Neural cell (in vitro differentiated cells): ENCODE data around the gene EIF3CL. TPM values are rescaled to one million over a fixed set of nuclear protein-coding genes. Genes with fewer than 3 reads are reported as not detected.
"Not testable (repeated sequence)": the region's sequence is repeated elsewhere in the genome, so short reads cannot be mapped to it uniquely, and the experiment has no call there.

Experiments
- H2AFZ ChIP-seq: fragments of 200-600, 300-800 bp; sonication (generic), shearing (Covaris generic); 2 replicates; pipeline ENCODE4 v1.6.0; 2014; ENCODE audit warnings: low read depth, mild to moderate bottlenecking, antibody characterized with exemption, low read length, moderate library complexity
- H3F3A ChIP-seq: fragments of 200-600 bp; shearing (Covaris generic); 2 replicates; pipeline ENCODE4 v1.6.1; 2016; ENCODE audit warnings: mild to moderate bottlenecking, moderate library complexity, mixed read lengths, antibody characterized with exemption, low read length; ENCODE audit not compliant: insufficient read depth, poor library complexity, severe bottlenecking
- H3K27ac ChIP-seq: fragments of 200-600, 300-800 bp; sonication (generic), shearing (Covaris generic); 2 replicates; pipeline ENCODE4 v1.5.1; 2014; ENCODE audit warnings: mild to moderate bottlenecking, low read length, moderate library complexity
- H3K27me3 ChIP-seq: fragments of 300-800, 200-600 bp; sonication (generic), shearing (Covaris generic); 2 replicates; pipeline ENCODE4 v1.6.0; 2014; ENCODE audit warnings: mild to moderate bottlenecking, low read depth, low read length, moderate library complexity; ENCODE audit not compliant: insufficient read depth
- H3K36me3 ChIP-seq: fragments of 300-800, 200-600 bp; sonication (generic), shearing (Covaris generic); 2 replicates; pipeline ENCODE4 v1.5.1; 2014; ENCODE audit warnings: mild to moderate bottlenecking, antibody characterized with exemption, low read length, moderate library complexity; ENCODE audit not compliant: insufficient read depth
- H3K4me2 ChIP-seq: fragments of 300-800, 200-600 bp; sonication (generic), shearing (Covaris generic); 2 replicates; pipeline ENCODE4 v1.6.0; 2014; ENCODE audit warnings: mild to moderate bottlenecking, low read length
- H3K4me3 ChIP-seq: fragments of 300-800, 200-600 bp; sonication (generic), shearing (Covaris generic); 2 replicates; pipeline ENCODE4 v1.5.1; 2014; ENCODE audit warnings: mild to moderate bottlenecking, low read length, moderate library complexity
- H3K79me2 ChIP-seq: fragments of 200-600 bp; shearing (Covaris generic); replicated peaks from 2 replicates; pipeline ENCODE4 v1.6.0; 2014; ENCODE audit warnings: mild to moderate bottlenecking, low read length, moderate library complexity; ENCODE audit not compliant: insufficient read depth
- H3K9ac ChIP-seq: fragments of 300-800, 200-600 bp; sonication (generic), shearing (Covaris generic); 2 replicates; pipeline ENCODE4 v1.6.1; 2016; ENCODE audit warnings: mild to moderate bottlenecking, low read length, mixed read lengths
- H3K9me2 ChIP-seq: fragments of 200-600 bp; shearing (Covaris generic); 2 replicates; pipeline ENCODE4 v1.6.1; 2016; ENCODE audit warnings: mild to moderate bottlenecking, low read length, mixed read lengths; ENCODE audit not compliant: insufficient read depth
- H3K9me3 ChIP-seq: fragments of 200-600, 300-800 bp; sonication (generic), shearing (Covaris generic); 2 replicates; pipeline ENCODE4 v1.6.1; 2016; ENCODE audit warnings: mild to moderate bottlenecking, mixed run types, low read length, moderate library complexity, mixed read lengths
- H4K20me1 ChIP-seq: fragments of 200-600 bp; shearing (Covaris generic); 2 replicates; pipeline ENCODE4 v1.6.1; 2016; ENCODE audit warnings: mild to moderate bottlenecking, mixed run types; ENCODE audit not compliant: insufficient read depth
- polyA plus RNA-seq: library from polyadenylated mRNA; depleted of rRNA; stranded (reverse); fragments of >200 nt; gene quantifications from 2 replicates; pipeline ENCODE4 v1.2.3, GENCODE V29; 2014

Gene EIF3CL
- polyA plus RNA-seq, 1 donor from 2014 or later = 22.3 TPM

DNA sequence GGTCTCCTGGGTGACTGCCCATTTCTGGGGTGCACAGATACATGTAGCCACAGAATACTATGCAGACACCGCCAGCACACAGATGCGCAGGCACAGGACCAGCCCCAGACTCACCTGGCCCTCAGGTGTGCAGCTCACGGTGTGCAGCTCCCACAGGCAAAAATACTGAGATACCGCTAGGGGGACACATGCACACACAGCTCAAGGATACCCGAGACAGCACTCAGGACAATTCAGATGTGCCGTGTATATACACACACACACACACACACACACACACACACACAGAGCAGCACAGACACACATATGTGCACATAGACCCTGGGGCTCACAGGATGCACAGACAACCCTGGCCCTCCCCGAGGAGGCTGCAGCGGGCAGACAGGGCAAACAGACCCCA lies 28.5 kb downstream of the EIF3CL start:
- H4K20me1 ChIP-seq, H3K9me2 ChIP-seq, H3F3A ChIP-seq, H3K9ac ChIP-seq, H3K79me2 ChIP-seq, H2AFZ ChIP-seq, H3K9me3 ChIP-seq, H3K27ac ChIP-seq, H3K36me3 ChIP-seq, H3K27me3 ChIP-seq, H3K4me2 ChIP-seq, H3K4me3 ChIP-seq: not testable (repeated sequence)

DNA sequence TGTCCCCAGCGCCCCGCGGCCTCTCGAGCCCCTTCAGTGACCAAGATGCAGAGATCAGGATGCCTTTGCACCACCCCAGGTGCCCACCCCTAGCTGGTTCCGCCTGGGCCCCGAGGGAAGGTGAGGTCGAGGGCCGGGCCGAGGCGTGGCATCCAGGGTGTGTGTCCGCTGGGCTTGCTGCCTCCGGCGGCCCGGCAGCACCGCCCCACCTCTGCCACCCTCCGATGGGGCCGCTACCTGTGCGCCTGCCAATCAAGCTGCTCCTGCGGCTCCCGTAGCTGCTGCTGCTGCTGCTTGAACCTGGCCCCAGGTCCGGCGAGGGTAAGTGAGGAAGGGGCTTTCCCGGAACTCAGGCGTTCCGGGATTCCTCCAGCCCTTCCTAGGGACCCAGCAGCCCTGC lies 29.4 kb downstream of the EIF3CL start:
- not testable (repeated sequence) for H3K9me3 ChIP-seq, H3K9ac ChIP-seq

DNA sequence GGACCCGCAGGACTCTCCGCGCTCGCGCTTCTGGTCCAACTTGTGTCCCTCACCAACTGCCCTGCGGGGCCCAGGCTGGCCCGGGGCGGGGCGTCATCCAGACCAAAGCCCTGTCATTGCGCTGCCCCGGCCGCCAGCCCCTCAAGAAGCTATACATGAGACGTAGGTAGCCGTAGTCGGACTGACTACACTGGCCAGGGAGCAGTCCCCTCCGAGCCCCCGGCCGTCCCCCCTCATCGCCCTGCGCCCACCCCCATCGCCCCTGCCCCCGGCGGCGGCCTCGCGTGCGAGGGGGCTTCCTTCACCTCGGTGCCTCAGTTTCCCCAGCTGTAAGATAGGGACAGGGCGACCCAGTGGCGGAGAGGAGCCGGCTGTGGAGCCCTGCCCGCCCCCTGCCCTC lies 35.7 kb downstream of the EIF3CL start:
- H4K20me1 ChIP-seq, H3K79me2 ChIP-seq, H2AFZ ChIP-seq, H3K4me3 ChIP-seq, H3K9me3 ChIP-seq, H3F3A ChIP-seq, H3K27me3 ChIP-seq, H3K4me2 ChIP-seq, H3K36me3 ChIP-seq, H3K9me2 ChIP-seq, H3K27ac ChIP-seq, H3K9ac ChIP-seq: not testable (repeated sequence)

More for the DNA sequence above, 29.4 kb downstream of the EIF3CL start:
- not testable (repeated sequence) for H3K36me3 ChIP-seq, H3K4me3 ChIP-seq, H3F3A ChIP-seq, H3K9me2 ChIP-seq, H3K27ac ChIP-seq, H2AFZ ChIP-seq, H3K27me3 ChIP-seq, H3K4me2 ChIP-seq, H4K20me1 ChIP-seq, H3K79me2 ChIP-seq

DNA sequence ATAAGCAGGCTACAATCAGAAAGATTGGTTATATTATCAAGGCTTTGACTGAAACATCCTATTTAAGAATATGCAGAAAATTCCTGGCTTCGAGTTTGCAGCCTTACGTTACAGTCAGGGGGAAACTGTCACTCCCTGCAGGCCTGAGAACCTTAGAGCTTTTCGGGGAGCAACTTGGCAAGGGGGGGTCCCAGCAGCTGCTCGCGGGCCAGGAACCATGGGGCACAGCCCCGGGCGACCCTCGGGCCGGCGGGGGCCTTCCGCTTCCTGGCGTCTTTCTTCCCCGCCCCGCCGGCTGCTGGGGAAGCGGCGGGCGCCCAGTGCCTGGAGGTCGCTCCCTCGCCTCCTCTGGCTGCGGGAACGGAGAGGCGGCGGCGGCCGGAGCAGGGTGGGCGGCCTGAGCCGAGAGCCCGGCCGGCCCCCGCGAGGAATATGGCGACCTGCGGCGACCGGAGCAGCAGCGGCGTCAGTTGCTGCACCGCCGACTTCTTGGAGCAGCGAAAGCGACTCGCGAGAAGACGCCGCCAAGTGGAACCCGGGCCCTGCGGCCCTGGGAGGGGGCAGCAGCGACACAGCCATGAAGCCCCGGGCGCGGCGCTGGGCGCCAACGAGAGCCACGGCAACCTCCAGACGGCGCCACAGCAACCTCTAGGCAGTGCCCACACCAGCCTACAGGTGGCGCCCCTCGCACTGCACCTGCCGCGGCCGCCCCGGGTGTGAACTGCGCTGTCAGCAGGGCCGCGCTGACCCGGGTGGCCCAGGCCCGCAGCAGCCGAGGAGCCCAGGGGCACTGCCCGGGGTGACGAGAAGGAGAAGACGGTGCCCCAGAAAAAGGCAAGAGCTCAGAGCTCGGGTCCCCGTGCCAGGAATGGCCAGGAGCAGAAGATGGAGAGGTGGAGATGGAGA lies 39.1 kb downstream of the EIF3CL start:
- not testable (repeated sequence) for H3K79me2 ChIP-seq, H3K4me3 ChIP-seq, H3F3A ChIP-seq, H3K4me2 ChIP-seq, H3K27ac ChIP-seq, H3K9me2 ChIP-seq, H3K9me3 ChIP-seq, H4K20me1 ChIP-seq, H3K9ac ChIP-seq, H2AFZ ChIP-seq, H3K36me3 ChIP-seq, H3K27me3 ChIP-seq

DNA sequence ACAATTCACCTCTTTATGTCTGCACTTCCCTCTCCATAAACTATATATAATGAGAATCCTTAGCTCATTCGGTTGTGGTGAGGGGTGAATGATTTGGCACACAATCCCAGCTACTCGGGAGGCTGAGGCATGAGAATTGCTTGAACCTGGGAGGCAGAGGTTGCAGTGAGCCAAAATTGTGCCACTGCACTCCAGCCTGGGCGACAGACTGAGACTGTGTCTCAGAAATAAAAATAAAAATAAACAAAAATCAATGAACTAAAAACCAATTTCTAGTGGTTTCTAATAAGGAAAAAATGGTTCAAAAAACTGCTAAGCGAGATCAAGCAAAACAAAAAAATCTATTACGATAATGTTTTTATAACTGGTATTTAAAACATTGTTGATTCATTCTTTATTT lies 40.2 kb downstream of the EIF3CL start, which contains the start of gene NPIPB6:
Gene NPIPB6 (minus strand): TSS at position 101 of the 400 bp plus-strand sequence. CDS start 686 bp downstream, outside the sequence.
- H3K9ac ChIP-seq, H3K9me3 ChIP-seq, H3K27ac ChIP-seq, H3K79me2 ChIP-seq, H4K20me1 ChIP-seq, H2AFZ ChIP-seq, H3F3A ChIP-seq, H3K27me3 ChIP-seq, H3K36me3 ChIP-seq, H3K4me3 ChIP-seq, H3K9me2 ChIP-seq, H3K4me2 ChIP-seq: not testable (repeated sequence)

DNA sequence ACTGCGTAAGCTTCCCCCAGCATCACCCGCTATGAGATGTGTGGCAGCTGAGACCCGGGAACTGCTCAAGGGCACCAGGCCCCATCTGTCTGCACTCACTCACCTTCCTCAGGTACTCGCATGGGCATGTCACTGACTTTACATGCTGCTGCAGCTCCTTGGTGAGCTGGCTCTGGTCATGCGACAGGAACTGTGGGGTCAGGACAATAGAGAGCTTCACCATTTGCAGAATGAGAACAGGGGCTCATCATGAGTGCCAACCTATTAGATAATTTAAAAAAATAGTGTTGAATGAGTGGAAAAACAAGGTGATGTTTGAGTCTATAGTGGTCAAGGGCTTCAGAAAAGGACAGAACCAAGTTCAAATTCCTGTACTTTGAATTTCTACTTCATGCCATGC lies 41.0 kb downstream of the EIF3CL start:
- not testable (repeated sequence) for H4K20me1 ChIP-seq, H2AFZ ChIP-seq, H3K4me2 ChIP-seq, H3K36me3 ChIP-seq, H3K9ac ChIP-seq, H3K4me3 ChIP-seq, H3K79me2 ChIP-seq, H3K27ac ChIP-seq, H3F3A ChIP-seq, H3K9me3 ChIP-seq, H3K27me3 ChIP-seq, H3K9me2 ChIP-seq

DNA sequence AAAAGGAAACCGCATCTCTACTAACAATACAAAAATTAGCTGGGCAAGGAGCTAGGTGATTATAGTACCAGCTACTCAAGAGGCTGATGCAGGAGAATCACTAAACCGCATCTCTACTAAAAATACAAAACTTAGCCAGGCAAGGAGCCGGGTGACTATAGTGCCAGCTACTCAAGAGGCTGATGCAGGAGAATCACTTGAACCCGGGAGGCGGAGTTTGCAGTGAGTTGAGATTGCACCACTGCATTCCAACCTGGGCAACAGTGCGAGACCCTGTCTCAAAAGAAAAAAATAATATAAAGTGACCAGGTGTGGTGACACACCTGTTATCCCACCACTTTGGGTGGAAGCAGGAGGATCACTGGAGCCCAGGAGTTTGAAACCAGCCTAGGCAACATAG lies 65.4 kb downstream of the EIF3CL start:
- not testable (repeated sequence) for H3K9ac ChIP-seq

More for the DNA sequence above, 65.4 kb downstream of the EIF3CL start:
- not testable (repeated sequence) for H2AFZ ChIP-seq, H3K4me2 ChIP-seq, H3K9me2 ChIP-seq, H3F3A ChIP-seq, H3K9me3 ChIP-seq, H3K27me3 ChIP-seq, H3K27ac ChIP-seq, H3K79me2 ChIP-seq, H3K36me3 ChIP-seq, H4K20me1 ChIP-seq, H3K4me3 ChIP-seq
